Effector memory CD4-positive, alpha-beta T cell (primary cell): ENCODE data around the gene RNF112.

Experiments
- DNase-seq, 3 donors: peaks; one replicate each; pipeline ENCODE4 v3.0.0-alpha.2; 2020
- H3K27ac ChIP-seq: 2 replicates; pipeline ENCODE4 v1.7.0; 2013; ENCODE audit warnings: mild to moderate bottlenecking, low read length, moderate library complexity; ENCODE audit not compliant: insufficient read depth, poor library complexity, severe bottlenecking
- H3K27me3 ChIP-seq: replicated peaks from 2 replicates; pipeline ENCODE4 v1.7.0; 2013; ENCODE audit warnings: mild to moderate bottlenecking, low read length; ENCODE audit not compliant: insufficient read depth, control insufficient read depth, poor library complexity, severe bottlenecking
- H3K36me3 ChIP-seq: 2 replicates; pipeline ENCODE4 v1.7.0; 2013; ENCODE audit warnings: mild to moderate bottlenecking, low read length, moderate library complexity; ENCODE audit not compliant: control insufficient read depth, insufficient read depth
- H3K4me1 ChIP-seq: 2 replicates; pipeline ENCODE4 v1.7.0; 2013; ENCODE audit warnings: low read length, mild to moderate bottlenecking; ENCODE audit not compliant: control insufficient read depth, insufficient read depth, poor library complexity, severe bottlenecking
- H3K4me3 ChIP-seq: 2 replicates; pipeline ENCODE4 v1.7.0; 2013; ENCODE audit warnings: low read length, low read depth, mild to moderate bottlenecking; ENCODE audit not compliant: insufficient read depth, poor library complexity, severe bottlenecking
- H3K9me3 ChIP-seq: 2 replicates; pipeline ENCODE4 v1.7.0; 2013; ENCODE audit warnings: mild to moderate bottlenecking, low read length, moderate library complexity; ENCODE audit not compliant: control insufficient read depth

The RNF112 gene

DNA sequence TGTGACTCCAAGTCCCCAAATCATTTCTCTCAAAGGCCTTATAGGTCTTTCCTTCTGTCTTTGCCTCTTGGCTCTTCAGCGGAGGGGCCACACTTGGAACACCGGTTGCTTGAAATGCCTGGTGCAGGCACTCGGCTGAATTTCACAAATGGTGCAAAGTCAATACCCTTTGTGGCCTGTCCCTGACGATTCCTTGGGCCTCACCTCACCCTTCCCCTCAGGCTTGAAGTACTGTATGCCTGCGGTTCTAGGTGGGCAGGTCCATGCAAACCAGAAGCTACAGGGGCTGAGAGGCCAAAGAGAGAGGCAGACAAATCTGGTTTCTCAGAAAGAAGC lies 44.4 kb upstream of the RNF112 start:
- H3K36me3 ChIP-seq, result no peaks in the 10 kb centered on the region

DNA sequence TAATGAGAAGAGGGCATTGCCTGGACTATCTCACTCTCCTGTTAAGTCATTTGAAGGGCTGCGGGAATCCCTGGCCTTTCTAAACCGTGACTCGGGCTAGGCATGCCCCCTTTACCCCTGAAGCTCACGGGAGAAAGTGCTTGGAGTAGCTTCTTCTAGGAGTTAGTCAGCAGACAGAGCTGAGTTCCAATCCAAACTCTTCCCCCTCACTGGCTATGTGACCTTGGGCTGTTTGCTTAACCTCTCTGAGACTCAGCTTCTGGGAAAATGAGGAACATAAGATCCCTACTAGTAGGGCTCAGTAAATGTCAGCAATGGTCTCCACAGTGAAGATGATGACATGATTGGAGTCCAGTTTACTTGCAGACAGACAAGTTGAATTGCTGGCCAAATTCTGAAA lies 42.8 kb upstream of the RNF112 start:
- peaks cover 34% of the 10 kb centered on the region for H3K4me1 ChIP-seq
- no peaks in the 10 kb centered on the region for H3K9me3 ChIP-seq
- H3K27ac ChIP-seq, result no peak overlapping the region
- no peaks in the 10 kb centered on the region for H3K36me3 ChIP-seq
- DNase-seq, result no peak
- no peaks in the 10 kb centered on the region for H3K27me3 ChIP-seq
- no peak overlapping the region for H3K4me3 ChIP-seq

More for the DNA sequence above, 44.4 kb upstream of the RNF112 start:
- Histone ChIP-seq H3K27ac (no peak overlapping the region), H3K9me3 (no peaks in the 10 kb centered on the region), H3K4me3 (no peak overlapping the region), H3K4me1 (peaks cover 30% of the 10 kb centered on the region), H3K27me3 (no peaks in the 10 kb centered on the region)
- DNase-seq, result no peak

DNA sequence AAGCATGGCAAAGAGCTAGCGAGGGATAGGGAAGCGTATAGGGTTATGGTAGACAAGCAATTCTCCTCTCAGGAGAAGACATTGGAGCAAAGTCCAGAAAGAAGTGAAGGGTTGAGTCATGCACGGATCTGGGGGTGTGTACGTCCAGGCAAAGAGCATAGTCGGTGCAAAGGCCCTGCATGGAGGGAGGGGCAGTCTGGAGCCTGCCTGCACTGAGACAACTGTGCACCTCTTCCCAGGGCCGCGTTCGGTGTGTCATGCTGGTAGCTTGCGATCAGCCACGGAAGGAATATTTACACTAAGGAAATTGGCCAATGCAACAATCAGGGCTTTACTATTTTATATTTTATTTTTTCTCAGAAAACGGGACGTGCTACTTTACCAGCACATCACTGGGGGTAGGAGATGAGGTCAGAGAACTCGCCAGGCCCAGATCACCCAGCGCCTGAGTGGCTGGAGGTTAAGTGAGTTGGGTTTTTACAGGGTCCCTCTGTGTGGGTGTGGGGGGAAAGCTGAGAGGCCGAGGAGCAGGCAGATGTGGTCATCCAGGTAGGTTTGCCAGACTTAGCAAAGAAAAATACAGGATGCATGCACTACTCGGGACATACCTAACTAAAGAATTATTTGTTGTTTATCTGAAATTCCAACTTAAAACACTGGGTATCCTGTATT lies 41.8 kb upstream of the RNF112 start:
- H3K27me3 ChIP-seq, result no peaks in the 10 kb centered on the region
- no peaks in the 10 kb centered on the region for H3K9me3 ChIP-seq
- H3K4me3 ChIP-seq, result no peak overlapping the region
- no peaks in the 10 kb centered on the region for H3K36me3 ChIP-seq
- H3K4me1 ChIP-seq, result peaks cover 34% of the 10 kb centered on the region
- no peak for DNase-seq
- no peak overlapping the region for H3K27ac ChIP-seq

DNA sequence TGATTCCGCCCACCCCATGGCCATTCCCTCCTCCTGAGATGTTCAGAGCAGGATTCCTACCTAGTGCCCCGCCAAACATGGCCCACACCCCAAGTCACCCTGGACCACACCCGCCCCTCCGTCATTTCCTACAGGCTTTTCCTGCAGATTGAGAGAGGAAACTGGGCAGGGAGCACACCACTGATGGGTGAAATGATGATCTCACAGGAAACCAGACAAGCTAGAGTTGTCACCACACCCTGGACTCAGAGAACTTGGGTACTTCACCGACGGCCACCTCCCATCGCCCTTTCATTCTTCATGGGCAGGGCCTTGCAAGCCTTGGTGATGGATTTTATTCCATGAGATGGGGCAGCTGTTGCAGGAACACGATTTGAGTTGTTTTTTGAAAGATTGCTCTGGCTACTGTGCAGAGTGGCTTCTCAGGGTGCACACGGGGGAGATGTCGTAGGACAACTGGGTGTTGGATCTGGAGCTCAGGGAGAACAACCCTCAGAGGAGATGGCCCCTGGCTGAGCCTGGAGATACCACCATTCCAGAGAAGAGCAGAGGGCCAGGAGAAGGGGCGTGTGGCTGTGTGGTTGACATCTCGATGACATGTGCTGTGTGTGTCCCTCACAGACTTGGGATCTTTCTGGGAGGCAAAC lies 41.1 kb upstream of the RNF112 start:
- no peak overlapping the region for H3K4me3 ChIP-seq
- H3K4me1 ChIP-seq, result peaks cover 34% of the 10 kb centered on the region
- no peaks in the 10 kb centered on the region for H3K27me3 ChIP-seq

DNA sequence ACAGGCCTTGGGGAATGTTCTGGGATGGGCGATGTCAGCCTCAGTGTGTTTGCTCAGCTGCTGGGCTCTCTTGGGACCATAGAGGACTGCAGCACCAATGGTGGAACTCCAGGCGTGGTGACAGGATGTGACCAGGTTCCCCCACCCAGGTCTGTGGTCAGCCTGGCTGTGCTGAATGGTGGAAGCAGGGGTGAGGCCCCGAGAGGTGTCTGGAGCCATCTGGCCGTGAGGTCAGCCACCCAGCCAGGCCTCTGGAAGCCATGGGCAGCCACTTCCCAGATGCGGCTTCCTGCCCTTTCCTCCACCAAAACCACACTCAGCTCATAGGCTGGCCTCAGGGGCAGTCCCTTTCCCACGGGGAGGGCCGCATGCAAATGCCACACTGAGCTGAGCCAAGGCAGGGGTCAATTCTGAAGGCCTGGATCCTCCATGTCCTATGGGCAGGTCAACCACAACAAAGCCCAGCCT lies 40.5 kb upstream of the RNF112 start:
- Histone ChIP-seq H3K4me1 (peaks cover 34% of the 10 kb centered on the region), H3K36me3 (no peaks in the 10 kb centered on the region), H3K27me3 (no peaks in the 10 kb centered on the region), H3K4me3 (no peak overlapping the region), H3K27ac (no peak overlapping the region), H3K9me3 (no peaks in the 10 kb centered on the region)
- DNase-seq, result no peak

More for the DNA sequence above, 41.1 kb upstream of the RNF112 start:
- no peaks in the 10 kb centered on the region for H3K36me3 ChIP-seq
- H3K27ac ChIP-seq, result no peak overlapping the region
- DNase-seq, result peak in 1 of 3 donors; percentile 22
- no peaks in the 10 kb centered on the region for H3K9me3 ChIP-seq

DNA sequence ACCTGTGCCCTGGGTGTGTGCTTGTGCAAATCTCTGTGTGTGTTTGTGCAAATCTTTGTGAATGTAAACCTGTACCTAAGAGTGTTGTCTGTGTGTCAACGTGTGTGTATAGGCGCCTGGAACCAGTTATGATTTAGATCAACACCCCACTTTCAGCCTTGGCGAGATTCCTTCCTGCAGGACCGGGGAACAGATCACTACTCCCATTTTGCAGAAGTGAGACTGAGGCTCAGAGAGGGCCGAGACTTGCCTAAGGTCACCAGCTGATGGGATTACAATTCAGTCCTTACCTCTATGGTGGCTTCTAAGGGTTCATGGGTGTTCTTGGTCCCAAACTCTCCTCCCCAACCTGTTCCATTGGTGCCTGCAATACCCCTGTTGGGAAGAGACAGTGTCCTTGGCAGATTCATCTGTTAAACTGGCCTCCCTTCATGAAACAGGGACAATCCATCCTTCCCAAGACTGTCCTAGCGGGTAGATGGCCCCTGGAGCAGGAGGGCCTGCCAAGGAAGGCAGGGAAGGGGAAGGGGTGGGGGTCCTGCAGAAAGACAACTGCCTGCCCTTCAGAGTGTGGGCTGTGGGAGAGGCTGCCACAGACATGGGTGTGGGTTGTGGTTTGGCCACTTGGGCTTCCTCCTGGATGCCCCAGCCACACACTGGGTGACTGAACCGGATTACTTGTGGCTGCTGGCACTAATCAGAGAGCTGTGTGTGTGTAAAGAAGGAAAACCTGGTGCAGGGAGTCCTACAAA lies 39.6 kb upstream of the RNF112 start:
- no peak overlapping the region for H3K27ac ChIP-seq
- no peaks in the 10 kb centered on the region for H3K27me3 ChIP-seq
- no peak overlapping the region for H3K4me3 ChIP-seq
- H3K4me1 ChIP-seq, result peaks cover 34% of the 10 kb centered on the region
- H3K9me3 ChIP-seq, result no peaks in the 10 kb centered on the region
- no peak for DNase-seq
- no peaks in the 10 kb centered on the region for H3K36me3 ChIP-seq

DNA sequence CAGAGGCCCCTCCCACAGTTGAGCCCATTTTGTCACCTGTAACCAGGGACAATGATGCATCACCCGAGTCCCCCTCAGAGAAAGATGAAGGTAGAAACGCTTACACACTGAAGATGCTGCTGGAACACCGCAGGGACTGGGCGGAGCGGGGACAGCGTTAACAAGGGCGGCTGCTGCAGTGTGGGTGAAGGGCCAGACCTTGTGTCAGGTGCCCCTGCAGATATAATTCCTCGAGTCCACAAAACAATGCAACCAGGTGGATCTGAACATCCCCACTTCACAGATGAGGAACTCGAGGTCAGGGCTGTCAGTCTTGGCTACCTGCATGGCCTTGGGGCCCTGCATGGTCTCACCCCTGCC lies 39.0 kb upstream of the RNF112 start:
- no peak overlapping the region for H3K4me3 ChIP-seq
- H3K4me1 ChIP-seq, result peaks cover 34% of the 10 kb centered on the region
- H3K27me3 ChIP-seq, result no peaks in the 10 kb centered on the region
- no peak for DNase-seq
- H3K27ac ChIP-seq, result no peak overlapping the region
- no peaks in the 10 kb centered on the region for H3K36me3 ChIP-seq
- no peaks in the 10 kb centered on the region for H3K9me3 ChIP-seq

DNA sequence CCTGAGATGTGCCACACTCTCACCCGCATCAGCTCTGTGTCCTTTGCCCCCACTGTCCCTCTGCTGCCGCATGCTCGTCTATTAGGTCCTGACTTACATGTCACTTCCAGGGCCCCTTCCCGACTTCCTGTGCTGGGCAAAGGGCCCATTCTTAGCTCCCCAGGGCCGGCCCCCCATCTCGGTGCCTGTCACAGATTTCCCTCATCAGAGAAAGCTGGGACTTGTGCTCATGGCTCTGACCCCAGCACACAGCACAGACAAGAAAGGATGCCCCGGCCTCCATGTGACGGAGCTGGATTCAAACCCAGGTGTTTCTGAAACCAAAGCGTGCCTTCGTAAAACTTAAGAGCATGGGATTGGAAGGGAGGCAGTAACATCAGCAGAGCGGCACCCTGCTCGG lies 38.6 kb upstream of the RNF112 start:
- Histone ChIP-seq H3K4me3 (no peak overlapping the region), H3K9me3 (no peaks in the 10 kb centered on the region), H3K27ac (no peak overlapping the region), H3K36me3 (no peaks in the 10 kb centered on the region), H3K27me3 (no peaks in the 10 kb centered on the region), H3K4me1 (peaks cover 34% of the 10 kb centered on the region)
- DNase-seq, result no peak

DNA sequence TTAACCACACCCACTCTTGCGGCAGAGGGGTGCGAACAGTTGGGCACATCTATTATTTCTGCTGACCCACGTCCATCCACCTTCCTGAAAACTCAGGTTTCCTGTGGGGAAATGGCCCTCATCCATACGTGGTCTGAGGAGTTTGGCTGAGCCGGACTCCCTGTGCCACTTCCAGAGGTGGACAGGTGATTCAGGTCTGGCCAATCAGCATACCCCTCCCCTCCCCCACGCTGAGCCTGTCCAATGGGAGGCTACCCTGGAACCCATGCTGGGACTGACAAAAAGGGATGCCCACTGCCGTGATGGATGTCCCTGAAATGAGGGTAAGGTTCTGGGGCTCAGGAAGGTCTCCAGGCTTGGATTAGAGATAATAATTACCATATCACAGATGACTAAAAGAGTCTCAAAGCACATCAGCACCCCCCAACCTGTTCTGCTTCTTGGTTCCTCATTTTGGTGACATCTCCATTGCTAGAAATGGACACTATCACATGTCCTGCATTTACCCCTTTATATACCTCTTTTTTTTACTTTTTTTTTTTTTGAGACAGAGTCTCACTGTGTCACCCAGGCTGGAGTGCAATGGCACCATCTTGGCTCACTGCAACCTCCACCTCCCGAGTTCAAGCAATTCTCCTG lies 38.0 kb upstream of the RNF112 start:
- no peak for DNase-seq
- no peaks in the 10 kb centered on the region for H3K9me3 ChIP-seq
- H3K4me1 ChIP-seq, result peaks cover 34% of the 10 kb centered on the region
- H3K36me3 ChIP-seq, result no peaks in the 10 kb centered on the region
- H3K4me3 ChIP-seq, result no peak overlapping the region
- no peaks in the 10 kb centered on the region for H3K27me3 ChIP-seq
- H3K27ac ChIP-seq, result no peak overlapping the region

DNA sequence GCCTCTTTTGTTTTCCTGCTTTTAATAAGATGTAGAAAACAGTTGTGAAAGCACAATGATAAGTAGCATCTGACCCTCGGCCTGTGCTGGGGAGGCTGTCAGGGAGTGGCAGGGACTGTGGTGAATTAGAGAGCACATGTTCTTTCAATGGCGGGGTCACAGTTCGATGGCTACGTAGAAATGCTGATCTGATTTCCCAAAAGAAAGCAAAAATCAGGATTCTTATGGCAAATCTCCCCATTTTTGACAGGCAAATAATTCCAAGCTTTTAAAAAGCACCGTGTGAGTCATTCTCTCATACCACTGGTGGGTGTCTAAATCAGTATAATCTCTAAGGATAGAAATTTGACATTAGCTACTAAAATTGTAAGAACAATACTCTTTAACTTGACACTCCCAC lies 36.9 kb upstream of the RNF112 start:
- H3K27me3 ChIP-seq, result no peaks in the 10 kb centered on the region
- H3K36me3 ChIP-seq, result no peaks in the 10 kb centered on the region
- no peak overlapping the region for H3K4me3 ChIP-seq
- H3K9me3 ChIP-seq, result no peaks in the 10 kb centered on the region
- H3K4me1 ChIP-seq, result peaks cover 40% of the 10 kb centered on the region
- H3K27ac ChIP-seq, result no peak overlapping the region
- DNase-seq, result no peak
